ENCODE results near the gene DTWD2.
A peak's percentile ranks its signal among the peaks of the same experiment; 100 is the strongest.
"Not testable (repeated sequence)": the region's sequence is repeated elsewhere in the genome, so short reads cannot be mapped to it uniquely, and the experiment has no call there.

The DTWD2 gene

GRCh38 chr5:118883362-118883761 is 105.0 kb downstream of the DTWD2 start:
- DNase-seq (ENCODE audit: low read depth), result peak; percentile 43
- H3K4me3 ChIP-seq (ENCODE audit: low read depth, low read length), result no peak overlapping the region
- no peak for TF ChIP-seq MYC (IDR thresholded peaks at IDR 0.05; ENCODE audit: low read depth, low read length)
- TF ChIP-seq MAX (IDR thresholded peaks at IDR 0.05; ENCODE audit: low read depth, low read length), result no peak

- no peak for TF ChIP-seq MAX (IDR thresholded peaks at IDR 0.05; ENCODE audit: low read depth, low read length)
- TF ChIP-seq POLR2A (IDR thresholded peaks at IDR 0.05; ENCODE audit: extremely low read depth, insufficient read length), result no peak
- TF ChIP-seq MYC (IDR thresholded peaks at IDR 0.05; ENCODE audit: low read depth, low read length), result no peak
- TF ChIP-seq CTCF (IDR thresholded peaks at IDR 0.05; ENCODE audit: low read depth, low read length), result no peak
- H3K4me3 ChIP-seq (ENCODE audit: low read depth, low read length), result no peak overlapping the region
- DNase-seq (ENCODE audit: low read depth), result no peak
Measured at GRCh38 chr5:118882666-118883065, 105.7 kb downstream of the DTWD2 start.

- DNase-seq (ENCODE audit: low read depth), result not testable (repeated sequence)
Measured at GRCh38 chr5:118876852-118877251, 111.5 kb downstream of the DTWD2 start.

GRCh38 chr5:118875131-118875530 is 113.2 kb downstream of the DTWD2 start:
- no peak for DNase-seq (ENCODE audit: low read depth)
- no peak for TF ChIP-seq MAX (IDR thresholded peaks at IDR 0.05; ENCODE audit: low read depth, low read length)
- no peak for TF ChIP-seq CTCF (IDR thresholded peaks at IDR 0.05; ENCODE audit: low read depth, low read length)
- no peak for TF ChIP-seq MYC (IDR thresholded peaks at IDR 0.05; ENCODE audit: low read depth, low read length)
- no peak for TF ChIP-seq POLR2A (IDR thresholded peaks at IDR 0.05; ENCODE audit: extremely low read depth, insufficient read length)
- H3K4me3 ChIP-seq (ENCODE audit: low read depth, low read length), result no peak overlapping the region

More at GRCh38 chr5:118876852-118877251, 111.5 kb downstream of the DTWD2 start:
- H3K4me3 ChIP-seq (ENCODE audit: low read depth, low read length), result not testable (repeated sequence)

DNA sequence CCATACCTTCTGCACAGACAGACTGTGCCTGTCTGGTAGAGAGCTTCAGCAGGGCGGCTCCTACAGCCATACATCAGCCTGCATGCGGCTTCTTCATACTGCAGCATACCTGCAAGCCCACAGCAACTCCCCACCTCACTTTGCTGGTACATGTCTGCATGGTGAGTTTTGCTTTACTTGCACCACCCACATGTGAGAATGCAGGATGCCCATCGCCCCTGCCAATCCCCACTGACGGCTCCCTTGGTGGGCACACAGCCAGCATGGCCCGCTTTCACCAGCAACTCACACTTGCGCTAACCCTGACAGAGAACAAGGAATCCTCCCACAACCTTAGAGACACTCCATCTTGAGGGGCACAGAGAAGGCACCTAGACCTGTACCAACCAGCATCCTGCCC is 114.9 kb downstream of the DTWD2 start:
- H3K4me3 ChIP-seq (ENCODE audit: low read depth, low read length), result no peak overlapping the region
- TF ChIP-seq CTCF (IDR thresholded peaks at IDR 0.05; ENCODE audit: low read depth, low read length) (no peak), POLR2A (IDR thresholded peaks at IDR 0.05; ENCODE audit: extremely low read depth, insufficient read length) (no peak), MAX (IDR thresholded peaks at IDR 0.05; ENCODE audit: low read depth, low read length) (no peak), MYC (IDR thresholded peaks at IDR 0.05; ENCODE audit: low read depth, low read length) (no peak)
- no peak for DNase-seq (ENCODE audit: low read depth)

GRCh38 chr5:118863345-118863744 is 125.0 kb downstream of the DTWD2 start:
- no peak overlapping the region for H3K4me3 ChIP-seq (ENCODE audit: low read depth, low read length)
- TF ChIP-seq CTCF (IDR thresholded peaks at IDR 0.05; ENCODE audit: low read depth, low read length) (no peak), POLR2A (IDR thresholded peaks at IDR 0.05; ENCODE audit: extremely low read depth, insufficient read length) (no peak), MYC (IDR thresholded peaks at IDR 0.05; ENCODE audit: low read depth, low read length) (no peak), MAX (IDR thresholded peaks at IDR 0.05; ENCODE audit: low read depth, low read length) (no peak)
- DNase-seq (ENCODE audit: low read depth), result no peak

GRCh38 chr5:118862596-118862995 is 125.8 kb downstream of the DTWD2 start:
- DNase-seq (ENCODE audit: low read depth), result no peak
- no peak for TF ChIP-seq POLR2A (IDR thresholded peaks at IDR 0.05; ENCODE audit: extremely low read depth, insufficient read length)
- TF ChIP-seq MYC (IDR thresholded peaks at IDR 0.05; ENCODE audit: low read depth, low read length), result no peak
- no peak for TF ChIP-seq MAX (IDR thresholded peaks at IDR 0.05; ENCODE audit: low read depth, low read length)
- TF ChIP-seq CTCF (IDR thresholded peaks at IDR 0.05; ENCODE audit: low read depth, low read length), result no peak
- no peak overlapping the region for H3K4me3 ChIP-seq (ENCODE audit: low read depth, low read length)
